HEK293T (cell line): ENCODE data around the gene CYP19A1.

Experiments
- BHLHE40 ChIP-seq: fragments of 450-650 bp; IDR thresholded peaks from 2 replicates; pipeline ENCODE4 v1.6.1; 2016; ENCODE audit warnings: mild to moderate bottlenecking, moderate library complexity, borderline replicate concordance
- CTBP1 ChIP-seq: fragments of 450-650 bp; IDR thresholded peaks from 2 replicates; pipeline ENCODE4 v1.6.1; 2016; ENCODE audit warnings: borderline replicate concordance
- ELF4 ChIP-seq: fragments of 450-650 bp; IDR thresholded peaks from 2 replicates; pipeline ENCODE4 v1.6.1; 2017; ENCODE audit warnings: antibody characterized with exemption
- FOXK2 ChIP-seq: fragments of 450-650 bp; IDR thresholded peaks from 2 replicates; pipeline ENCODE4 v1.6.1; 2016; ENCODE audit warnings: mild to moderate bottlenecking
- FOXM1 ChIP-seq: fragments of 450-650 bp; IDR thresholded peaks from 2 replicates; pipeline ENCODE4 v1.6.1; 2017; ENCODE audit warnings: mild to moderate bottlenecking, borderline replicate concordance
- HDGF ChIP-seq: fragments of 450-650 bp; IDR thresholded peaks from 2 replicates; pipeline ENCODE4 v1.6.1; 2017; ENCODE audit warnings: antibody characterized with exemption, borderline replicate concordance
- L3MBTL2 ChIP-seq: fragments of 450-650 bp; conservative IDR thresholded peaks from 2 replicates; pipeline ENCODE4 v1.6.1; 2016; ENCODE audit warnings: mild to moderate bottlenecking
- LEF1 ChIP-seq: fragments of 450-650 bp; IDR thresholded peaks from 2 replicates; pipeline ENCODE4 v1.6.1; 2017; ENCODE audit warnings: mild to moderate bottlenecking, borderline replicate concordance
- SP1 ChIP-seq: fragments of 450-650 bp; IDR thresholded peaks from 2 replicates; pipeline ENCODE4 v1.6.1; 2017
- TARDBP ChIP-seq: fragments of 450-650 bp; IDR thresholded peaks from 2 replicates; pipeline ENCODE4 v1.6.1; 2016
- TF ChIP-seq, protein P1 (sequence below): fragments of 450-650 bp; IDR thresholded peaks from 2 replicates; pipeline ENCODE4 v1.6.1; 2016

DNA sequence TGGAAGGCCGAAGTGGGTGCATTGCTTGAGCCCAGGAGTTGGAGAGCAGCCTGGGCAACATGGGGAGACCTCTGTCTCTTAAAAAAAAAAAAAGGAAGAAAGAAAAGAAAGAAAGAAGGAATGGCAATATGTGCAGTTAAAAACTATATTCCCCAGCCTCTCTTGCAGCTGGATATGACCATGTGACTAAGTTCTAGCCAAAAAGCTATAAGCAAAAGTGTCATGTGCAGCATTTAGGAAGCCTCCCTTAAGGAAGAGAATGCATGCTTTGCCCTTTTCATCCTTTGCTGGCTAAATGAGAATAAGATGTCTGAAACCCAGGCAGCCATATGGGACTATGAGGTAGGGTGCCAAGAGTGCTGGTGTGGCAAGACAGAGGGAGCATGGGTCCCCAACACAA lies 21.8 kb downstream of the CYP19A1 start:
- TF ChIP-seq TARDBP (no peak), BHLHE40 (no peak), CTBP1 (no peak), LEF1 (no peak), FOXM1 (no peak), HDGF (no peak), SP1 (no peak), ELF4 (no peak), L3MBTL2 (no peak), FOXK2 (no peak)
- TF ChIP-seq, protein P1, sequence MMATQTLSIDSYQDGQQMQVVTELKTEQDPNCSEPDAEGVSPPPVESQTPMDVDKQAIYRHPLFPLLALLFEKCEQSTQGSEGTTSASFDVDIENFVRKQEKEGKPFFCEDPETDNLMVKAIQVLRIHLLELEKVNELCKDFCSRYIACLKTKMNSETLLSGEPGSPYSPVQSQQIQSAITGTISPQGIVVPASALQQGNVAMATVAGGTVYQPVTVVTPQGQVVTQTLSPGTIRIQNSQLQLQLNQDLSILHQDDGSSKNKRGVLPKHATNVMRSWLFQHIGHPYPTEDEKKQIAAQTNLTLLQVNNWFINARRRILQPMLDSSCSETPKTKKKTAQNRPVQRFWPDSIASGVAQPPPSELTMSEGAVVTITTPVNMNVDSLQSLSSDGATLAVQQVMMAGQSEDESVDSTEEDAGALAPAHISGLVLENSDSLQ: no peak
